Subcutaneous adipose tissue (tissue), 4 donors: Measurements from ENCODE around the gene RBM20. TPM values are rescaled to one million over a fixed set of nuclear protein-coding genes. Genes with fewer than 3 reads are reported as not detected.

Source experiments
- CTCF ChIP-seq: fragments of 450-650 bp; IDR thresholded peaks from one replicate; pipeline ENCODE4 v1.5.1; 2016; ENCODE audit warnings: low read depth, mild to moderate bottlenecking, control low read depth, antibody characterized with exemption, moderate library complexity
- total RNA-seq, 4 donors: library from RNA; depleted of rRNA; stranded (reverse); fragments of >200 nt; gene quantifications; one replicate each; pipeline ENCODE4 v1.1.0, GENCODE V29; 2016

Gene RBM20
- total RNA-seq, 4 donors from 2014 or later, result 0.88 to 10.3 (median 3.5) TPM

DNA sequence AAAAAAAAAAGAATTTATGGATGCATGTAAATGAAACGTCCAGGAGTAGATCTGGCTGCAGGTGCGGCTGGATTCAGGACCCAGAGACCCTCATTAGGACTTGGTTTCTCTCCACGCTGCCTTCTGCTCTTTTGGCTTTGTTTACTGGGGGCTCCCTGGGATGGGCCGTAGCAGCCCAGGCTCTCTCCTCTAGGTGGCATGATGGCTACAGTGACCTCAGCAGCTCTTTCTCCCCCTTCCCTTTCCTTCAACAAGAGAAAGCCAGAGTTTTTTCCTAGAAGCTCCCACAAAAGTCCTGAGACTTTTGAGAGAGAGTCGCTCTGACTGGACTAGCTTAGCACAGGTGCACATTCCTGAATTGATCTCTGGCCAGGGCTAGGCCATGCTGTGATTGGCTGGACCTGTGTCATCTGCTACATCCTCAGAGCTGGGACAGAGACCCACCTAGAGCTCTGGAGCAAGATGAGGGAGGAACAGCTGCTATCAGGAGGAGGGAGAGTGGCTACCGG is 159.7 kb downstream of the RBM20 start:
- no peak for TF ChIP-seq CTCF

DNA sequence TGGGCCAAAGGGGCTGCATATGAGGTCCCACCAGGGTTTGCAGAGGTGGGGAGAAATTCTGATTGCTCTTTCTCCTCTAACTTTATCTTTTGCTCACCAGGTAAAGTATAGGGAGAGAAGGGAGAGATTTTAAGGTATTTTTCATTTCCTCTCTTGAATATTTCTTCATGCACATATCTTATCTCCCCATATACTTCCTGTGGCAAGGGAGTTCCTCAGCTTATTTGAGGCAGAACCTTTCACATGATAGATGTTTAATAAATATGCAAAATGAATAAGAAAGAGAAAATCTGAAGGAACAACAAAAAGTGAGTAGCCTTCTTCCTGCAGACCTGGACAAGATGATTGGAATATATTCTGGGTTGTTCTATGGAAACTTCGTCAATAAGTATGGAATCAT is 160.2 kb downstream of the RBM20 start:
- TF ChIP-seq CTCF, result no peak

DNA sequence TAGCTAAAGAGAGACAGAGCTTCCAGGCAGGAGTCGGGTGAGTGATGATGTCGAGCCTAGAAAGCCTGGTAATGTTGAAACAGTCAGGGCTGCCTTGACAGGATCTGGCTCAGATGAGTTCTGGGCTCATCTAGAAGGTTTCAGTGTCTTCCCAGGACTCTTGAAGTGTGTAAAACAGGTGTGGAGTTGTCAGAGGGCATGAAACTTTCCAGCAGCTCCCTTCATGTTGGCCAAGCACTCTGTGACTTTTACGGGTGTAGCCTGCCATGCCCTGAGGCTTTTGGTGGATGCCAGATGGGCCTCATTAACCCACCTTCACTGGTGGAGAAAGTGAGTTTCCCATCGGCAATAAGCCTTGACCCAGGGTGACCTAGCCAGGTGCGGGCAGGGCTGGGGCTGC is 161.2 kb downstream of the RBM20 start:
- TF ChIP-seq CTCF, result no peak

DNA sequence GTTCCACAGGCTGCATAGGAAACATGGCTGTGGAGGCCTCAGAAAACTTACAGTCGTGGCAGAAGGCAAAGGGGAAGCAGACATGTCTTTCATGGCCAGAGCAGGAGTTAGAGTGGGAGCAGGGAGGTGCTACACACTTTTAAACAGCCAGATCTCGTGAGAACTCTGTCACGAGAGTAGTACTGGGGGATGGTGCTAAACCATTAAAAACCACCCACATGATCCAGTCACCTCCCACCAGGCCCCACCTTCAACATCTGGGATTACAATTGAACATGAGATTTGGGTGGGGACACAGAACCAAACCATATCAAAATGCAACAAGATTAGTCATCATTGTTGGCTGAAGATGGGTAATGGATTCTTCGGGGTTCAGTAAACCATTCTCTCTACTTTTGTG is 162.2 kb downstream of the RBM20 start:
- no peak for TF ChIP-seq CTCF

- no peak for TF ChIP-seq CTCF
Observed at GRCh38 chr10:110808123-110808522, 164.0 kb downstream of the RBM20 start.

GRCh38 chr10:110808615-110809014 is 164.5 kb downstream of the RBM20 start:
- no peak for TF ChIP-seq CTCF

GRCh38 chr10:110810625-110811024 is 166.5 kb downstream of the RBM20 start:
- no peak for TF ChIP-seq CTCF
